HFF-Myc (cell line): Measurements from ENCODE around the gene USP49.
"Not testable (repeated sequence)": the region's sequence is repeated elsewhere in the genome, so short reads cannot be mapped to it uniquely, and the experiment has no call there.

Experiments used
- DNase-seq: peaks from one replicate; pipeline ENCODE4 v3.0.0-alpha.2; 2011; ENCODE audit warnings: low read depth; ENCODE audit errors: extremely low read depth
- H3K4me3 ChIP-seq: replicated peaks from 2 replicates; pipeline ENCODE4 v1.5.1; 2011; ENCODE audit warnings: low read depth, mild to moderate bottlenecking, control low read depth, low read length
- TF ChIP-seq, protein P1 (sequence below): IDR thresholded peaks from 2 replicates; pipeline ENCODE4 v1.5.1; 2012; ENCODE audit warnings: mild to moderate bottlenecking, low read depth, low read length, control low read depth; ENCODE audit errors: missing control alignments

The USP49 gene

DNA sequence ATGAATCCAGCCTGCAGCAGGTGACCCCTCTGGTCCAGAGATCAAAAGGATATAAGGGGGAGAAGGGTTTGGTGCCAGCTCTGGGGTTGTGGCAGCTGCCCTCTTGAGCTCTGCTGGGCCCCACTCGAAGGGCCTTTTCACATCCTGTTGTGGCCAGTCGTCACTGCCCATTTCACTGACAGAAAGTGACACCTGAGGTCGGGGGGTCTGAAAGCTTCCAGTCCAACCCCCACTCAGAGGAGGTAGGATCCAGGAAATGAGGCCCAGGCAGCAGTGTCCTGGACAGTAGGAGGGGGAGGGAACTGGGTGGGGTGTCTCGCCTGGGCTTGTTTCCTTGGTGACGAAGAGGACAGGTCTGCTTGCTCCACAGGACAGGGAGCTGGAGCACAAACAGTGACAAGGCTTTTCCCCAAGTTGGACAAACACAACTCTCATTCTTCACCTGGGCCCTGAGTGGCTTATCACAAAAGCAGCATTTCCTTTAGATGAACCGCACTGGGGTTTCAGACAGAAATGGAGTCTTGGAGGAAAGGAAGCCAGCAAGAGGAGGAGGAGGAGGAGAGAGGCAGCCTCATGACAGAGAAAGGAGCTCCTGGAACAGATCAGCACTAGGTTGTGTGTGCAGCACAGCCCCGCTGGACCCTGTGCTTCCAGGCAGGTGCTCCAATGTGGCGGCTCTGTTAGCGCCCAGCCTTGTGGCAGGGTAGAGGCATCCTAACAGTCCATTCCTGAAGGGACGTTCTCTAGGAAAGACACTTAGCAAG lies 126.4 kb downstream of the USP49 start:
- TF ChIP-seq, protein P1, sequence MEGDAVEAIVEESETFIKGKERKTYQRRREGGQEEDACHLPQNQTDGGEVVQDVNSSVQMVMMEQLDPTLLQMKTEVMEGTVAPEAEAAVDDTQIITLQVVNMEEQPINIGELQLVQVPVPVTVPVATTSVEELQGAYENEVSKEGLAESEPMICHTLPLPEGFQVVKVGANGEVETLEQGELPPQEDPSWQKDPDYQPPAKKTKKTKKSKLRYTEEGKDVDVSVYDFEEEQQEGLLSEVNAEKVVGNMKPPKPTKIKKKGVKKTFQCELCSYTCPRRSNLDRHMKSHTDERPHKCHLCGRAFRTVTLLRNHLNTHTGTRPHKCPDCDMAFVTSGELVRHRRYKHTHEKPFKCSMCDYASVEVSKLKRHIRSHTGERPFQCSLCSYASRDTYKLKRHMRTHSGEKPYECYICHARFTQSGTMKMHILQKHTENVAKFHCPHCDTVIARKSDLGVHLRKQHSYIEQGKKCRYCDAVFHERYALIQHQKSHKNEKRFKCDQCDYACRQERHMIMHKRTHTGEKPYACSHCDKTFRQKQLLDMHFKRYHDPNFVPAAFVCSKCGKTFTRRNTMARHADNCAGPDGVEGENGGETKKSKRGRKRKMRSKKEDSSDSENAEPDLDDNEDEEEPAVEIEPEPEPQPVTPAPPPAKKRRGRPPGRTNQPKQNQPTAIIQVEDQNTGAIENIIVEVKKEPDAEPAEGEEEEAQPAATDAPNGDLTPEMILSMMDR: no peak
- DNase-seq: no peak
- H3K4me3 ChIP-seq: no peak overlapping the region

DNA sequence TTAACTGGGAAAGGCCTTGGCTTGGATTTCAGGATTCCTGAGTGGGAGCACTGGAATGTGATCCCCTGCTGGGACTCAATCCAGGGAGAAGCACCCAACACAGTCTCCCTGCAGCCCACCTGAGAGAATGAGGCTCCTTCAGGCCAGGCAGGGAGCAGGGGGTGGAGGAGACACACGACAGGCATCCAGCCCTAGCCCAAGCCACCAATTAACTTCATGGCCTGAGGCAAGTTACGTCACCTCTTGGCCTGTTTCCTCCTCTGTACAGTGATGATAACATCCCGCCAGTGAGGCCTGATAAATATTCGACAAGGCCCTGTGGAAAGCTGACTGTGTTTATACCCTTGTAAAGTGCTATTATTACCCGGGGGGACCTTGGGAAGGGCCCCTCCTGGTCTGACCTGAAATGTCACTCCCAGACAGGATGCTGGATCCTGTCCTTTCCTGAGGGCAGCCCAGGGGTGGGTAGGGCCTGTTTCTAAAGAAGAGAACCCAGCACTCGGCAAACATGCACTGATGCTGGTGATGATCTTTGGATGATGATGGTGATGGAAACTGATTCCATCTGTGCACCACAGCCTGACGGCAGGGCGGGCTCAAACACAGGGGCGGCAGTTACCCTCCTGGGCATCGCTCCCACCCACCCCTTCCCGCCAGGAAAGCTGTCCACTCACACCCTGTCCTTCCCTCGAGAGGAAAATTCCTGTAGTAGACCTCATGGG lies 127.9 kb downstream of the USP49 start:
- DNase-seq: peak; percentile 69
- TF ChIP-seq, protein P1: no peak
- no peak overlapping the region for H3K4me3 ChIP-seq

DNA sequence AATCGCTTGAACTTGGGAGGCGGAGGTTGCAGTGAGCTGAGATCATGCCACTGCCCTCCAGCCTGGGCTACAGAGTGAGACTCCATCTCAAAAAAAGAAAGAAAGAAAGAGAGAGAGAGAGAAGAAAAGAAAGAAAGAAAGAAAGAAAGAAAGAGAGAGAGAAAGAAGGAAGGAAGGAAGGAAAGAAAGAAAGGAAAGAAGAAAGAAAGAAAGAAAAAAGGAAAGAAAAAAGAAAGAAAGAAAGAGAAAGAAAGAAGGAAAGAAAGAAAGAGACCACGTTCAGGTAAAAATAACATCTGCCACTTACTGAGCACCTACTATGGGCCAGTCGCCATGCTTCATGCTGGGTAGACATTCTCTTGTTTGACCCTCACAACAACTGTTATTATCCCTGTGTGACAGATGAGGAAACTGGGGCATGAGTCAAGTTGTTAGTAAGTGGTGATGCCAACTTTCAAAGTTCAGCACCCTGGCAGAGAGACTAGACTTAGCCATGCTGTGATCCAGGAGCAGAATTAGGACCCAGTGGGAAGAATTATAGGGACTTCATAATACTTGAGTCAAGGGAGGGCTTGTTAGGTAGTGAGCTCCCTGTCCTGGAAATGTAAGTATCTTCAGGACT lies 129.0 kb downstream of the USP49 start:
- DNase-seq: not testable (repeated sequence)

DNA sequence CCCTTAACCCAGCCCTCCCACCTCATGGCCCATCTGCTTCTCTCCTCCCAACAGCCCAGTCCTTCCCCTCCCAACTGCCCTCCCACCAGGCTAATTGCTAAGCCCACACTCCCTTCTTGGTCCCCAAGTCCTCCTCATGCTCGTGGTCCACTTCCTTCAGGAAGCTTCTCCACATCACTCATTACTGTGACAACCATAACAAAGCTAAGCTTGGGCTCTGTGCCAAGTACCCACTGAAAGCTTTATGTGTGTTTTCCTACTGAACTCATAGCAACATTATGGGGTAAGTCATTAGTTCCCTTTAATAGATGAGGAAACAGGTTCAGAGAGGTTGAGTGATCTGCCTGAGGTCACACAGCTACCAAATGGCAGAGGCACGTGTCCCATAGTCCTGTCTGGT lies 131.7 kb downstream of the USP49 start:
- TF ChIP-seq, protein P1: no peak
- H3K4me3 ChIP-seq: no peak overlapping the region
- DNase-seq: no peak

More for the DNA sequence above, 129.0 kb downstream of the USP49 start:
- H3K4me3 ChIP-seq: not testable (repeated sequence)

DNA sequence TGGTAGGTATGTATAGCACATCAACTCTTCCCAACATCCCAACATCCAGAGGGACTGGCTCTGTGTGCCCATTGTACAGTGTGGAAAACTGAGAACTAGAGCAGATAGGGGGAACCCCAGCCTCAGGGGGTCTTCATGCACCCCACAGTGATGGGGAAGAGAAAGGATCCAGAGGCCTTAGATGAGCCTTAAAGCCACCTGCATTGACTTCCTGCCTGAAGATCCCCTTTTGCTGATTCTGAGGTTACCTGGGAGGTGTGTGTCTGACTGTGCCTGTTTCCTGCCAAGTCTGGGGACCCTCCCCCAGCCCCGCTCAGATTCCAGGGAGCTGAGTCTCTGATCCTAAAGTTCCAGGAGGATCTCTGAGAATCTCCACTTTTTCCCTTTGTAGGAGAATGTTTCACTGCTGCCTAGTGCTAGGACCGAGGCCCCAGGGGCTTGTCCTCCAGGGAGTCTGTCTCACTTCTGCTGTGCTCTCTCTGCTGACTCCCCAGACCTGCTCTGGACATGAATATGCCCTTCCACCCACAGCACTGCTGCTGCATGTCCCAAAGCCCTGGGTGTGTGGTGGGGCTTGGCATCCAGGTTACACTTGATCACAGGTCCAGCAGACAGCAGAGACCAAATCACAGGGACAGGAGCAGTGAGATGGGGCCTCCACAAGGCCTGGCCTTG lies 135.1 kb downstream of the USP49 start:
- TF ChIP-seq, protein P1: no peak
- no peak for DNase-seq
- H3K4me3 ChIP-seq: no peak overlapping the region

DNA sequence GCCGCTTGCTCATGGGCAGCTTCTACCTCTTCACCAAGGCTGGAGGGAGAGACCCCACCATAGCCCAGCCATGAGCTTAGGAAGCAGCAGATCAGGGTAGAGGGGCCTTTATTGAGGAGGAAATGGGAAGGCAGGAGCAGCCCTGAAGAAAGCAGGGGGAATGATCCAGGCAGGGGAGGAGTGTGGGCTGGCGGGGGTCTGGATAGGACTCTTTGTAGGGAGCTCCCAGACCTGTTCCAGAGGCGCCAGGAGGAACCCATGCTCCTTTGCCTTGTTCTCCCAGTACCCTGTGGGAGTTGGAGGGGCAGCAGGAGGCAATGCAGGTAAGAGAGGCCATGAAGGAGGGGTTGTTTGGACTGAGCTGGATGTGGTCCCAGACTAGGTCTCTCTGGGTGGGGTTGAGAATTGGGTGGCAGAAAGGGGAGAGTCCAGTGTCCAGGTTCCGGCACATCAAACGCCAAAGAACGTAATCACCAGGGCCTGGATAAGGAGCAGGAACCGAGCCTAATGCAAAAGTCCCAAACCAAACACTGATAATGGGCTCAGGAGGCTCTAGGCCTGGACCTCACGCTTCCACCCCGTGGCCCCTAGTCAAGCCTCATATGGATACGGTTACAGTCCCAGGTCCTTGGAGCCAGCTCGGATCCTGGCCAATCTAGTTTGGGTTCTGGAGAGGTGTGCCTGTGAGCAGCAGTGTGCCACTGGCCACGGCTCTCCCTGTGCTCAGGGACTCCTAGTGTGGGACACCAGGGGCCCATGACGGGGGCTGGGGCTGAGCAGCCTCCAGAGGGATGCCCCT lies 135.9 kb downstream of the USP49 start:
- no peak overlapping the region for H3K4me3 ChIP-seq
- DNase-seq: no peak
- TF ChIP-seq, protein P1: no peak
